Epithelial cell of prostate (primary cell): ENCODE results near the gene FAM13A.

ENCODE experiments used
- DNase-seq: peaks from one replicate; pipeline ENCODE4 v3.0.0-alpha.2; 2011; ENCODE audit warnings: low read depth, low spot score
- H3K27ac ChIP-seq: fragments of 450-650 bp; 2 replicates; pipeline ENCODE4 v1.5.1; 2017; ENCODE audit warnings: mild to moderate bottlenecking

FAM13A gene

DNA sequence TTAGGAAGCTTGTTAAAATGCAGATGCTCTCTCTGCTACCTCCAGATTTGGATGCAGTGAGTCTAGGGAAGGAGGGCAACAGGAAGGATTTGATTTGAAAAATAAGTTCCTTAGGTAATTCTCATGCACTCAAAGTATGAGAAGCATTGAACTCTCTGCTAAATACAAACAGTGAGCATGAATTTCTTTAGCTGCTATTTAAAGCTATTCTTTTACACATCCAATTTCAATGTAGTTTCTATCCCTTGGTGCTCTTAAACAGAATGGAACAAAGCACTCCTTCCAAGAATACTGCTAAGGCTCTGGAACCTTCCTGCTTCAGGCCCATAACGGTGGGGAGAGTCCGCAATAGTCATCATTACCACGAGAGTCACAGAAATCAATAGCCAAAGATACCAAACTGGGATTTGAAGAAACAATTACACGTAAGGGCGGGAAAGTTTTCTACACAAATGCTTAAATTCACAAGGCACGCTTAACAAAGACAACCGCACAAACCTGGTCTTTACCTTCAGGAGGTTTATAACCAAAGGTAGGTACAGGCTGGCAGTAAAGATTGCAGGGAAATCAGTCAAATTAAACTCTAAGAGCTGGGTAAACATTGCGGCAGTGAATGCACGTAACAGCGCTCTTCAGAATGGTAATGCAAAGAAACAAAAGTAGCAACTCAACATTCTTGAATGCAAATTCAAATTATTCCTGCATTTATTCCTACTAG, 236.1 kb downstream of the FAM13A start:
- no peak overlapping the region for H3K27ac ChIP-seq
- no peak for DNase-seq

DNA sequence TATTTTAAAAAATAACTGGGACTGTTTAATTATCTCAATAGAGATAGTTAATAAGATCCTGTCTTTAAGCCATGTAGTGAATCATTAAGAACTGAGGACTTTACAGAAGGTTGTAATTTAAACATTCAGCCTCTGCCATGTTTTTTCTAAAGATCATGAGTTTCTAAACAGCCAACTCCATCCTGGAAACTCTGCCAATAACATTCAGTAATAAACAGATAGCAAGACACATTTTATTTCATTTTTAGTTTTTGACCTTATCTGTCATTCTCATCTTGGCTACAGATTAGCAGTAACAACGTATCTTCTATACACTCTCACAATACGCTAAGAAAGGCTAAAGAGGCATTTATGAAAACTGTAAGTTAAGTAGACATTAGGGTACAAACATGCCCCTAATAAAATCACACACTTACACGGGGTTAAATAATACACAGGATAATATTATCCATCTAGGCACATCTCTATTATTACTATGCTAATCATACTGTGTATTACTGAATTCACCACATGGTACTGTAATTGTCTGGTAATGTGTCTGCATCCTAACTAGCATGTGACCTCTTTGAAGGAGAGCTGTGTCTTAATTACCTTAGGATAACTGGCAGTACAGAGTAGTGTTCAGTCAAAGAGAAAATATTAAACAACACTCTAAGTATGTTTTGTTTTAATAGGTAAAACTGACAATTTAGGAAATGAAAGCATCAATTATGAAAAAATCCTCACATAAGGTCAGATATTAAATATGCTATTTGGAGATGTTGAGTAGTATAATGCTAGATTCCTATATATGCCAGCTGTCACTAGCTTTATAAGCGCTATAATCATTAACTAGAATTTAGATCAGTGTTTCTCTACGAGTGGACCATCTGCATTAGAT, 236.9 kb downstream of the FAM13A start:
- H3K27ac ChIP-seq = no peak overlapping the region
- no peak for DNase-seq

DNA sequence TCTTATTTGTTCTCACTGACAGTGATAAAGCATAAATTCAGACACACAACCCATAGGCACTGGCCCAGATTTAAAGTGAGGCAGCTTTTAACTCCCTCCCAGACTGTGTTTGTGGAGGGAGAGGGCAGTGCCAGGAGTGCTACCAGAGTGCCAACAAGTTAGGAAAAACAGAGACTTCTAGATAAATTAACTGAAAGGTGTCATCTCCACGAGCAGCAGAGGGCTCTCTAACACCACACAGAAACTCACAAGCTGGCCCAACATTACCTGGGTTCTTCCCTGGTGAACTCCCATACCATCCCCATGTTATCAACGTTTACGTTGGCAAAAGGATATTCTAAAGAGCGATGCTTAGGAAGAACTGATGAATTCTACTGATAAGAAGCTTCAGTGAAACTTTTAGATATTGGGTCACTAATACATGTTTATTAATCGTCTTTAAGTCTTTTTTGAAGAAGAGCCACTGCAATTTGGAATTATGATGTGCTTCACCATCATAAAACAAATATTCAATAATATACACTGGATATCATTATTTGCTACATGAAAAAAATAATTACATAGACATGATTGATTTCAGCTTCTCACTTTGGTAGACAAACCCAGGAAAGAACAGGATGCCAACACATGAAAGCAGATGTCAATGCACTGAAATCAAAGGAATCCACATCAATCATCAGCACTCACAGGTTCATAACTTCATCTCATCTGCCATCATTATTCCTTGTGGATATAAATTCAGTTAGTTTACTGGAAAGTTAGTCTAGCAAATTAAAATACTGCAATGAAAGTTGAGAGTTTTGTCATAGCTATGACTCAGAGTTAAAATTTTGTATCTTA, 238.1 kb downstream of the FAM13A start:
- H3K27ac ChIP-seq = no peak overlapping the region
- peak; percentile 18 for DNase-seq

DNA sequence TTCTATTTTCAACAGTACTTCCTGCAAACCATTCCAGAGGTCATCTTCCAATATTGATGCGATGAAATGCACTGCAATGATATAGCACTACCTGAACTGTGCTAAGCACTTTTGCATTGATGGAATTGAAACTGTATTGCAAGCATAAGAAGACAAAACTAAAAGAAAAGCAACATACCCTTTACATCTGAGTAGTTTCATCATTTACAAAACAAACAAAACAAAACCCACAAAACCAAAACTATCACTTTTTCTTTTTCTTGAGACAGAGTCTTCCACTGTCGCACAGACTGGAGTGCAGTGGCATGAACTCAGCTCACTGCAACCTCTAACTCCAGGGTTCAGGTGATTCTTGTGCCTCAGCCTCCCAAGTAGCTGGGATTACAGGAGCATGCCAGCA, 239.2 kb downstream of the FAM13A start:
- no peak overlapping the region for H3K27ac ChIP-seq
- DNase-seq = no peak

DNA sequence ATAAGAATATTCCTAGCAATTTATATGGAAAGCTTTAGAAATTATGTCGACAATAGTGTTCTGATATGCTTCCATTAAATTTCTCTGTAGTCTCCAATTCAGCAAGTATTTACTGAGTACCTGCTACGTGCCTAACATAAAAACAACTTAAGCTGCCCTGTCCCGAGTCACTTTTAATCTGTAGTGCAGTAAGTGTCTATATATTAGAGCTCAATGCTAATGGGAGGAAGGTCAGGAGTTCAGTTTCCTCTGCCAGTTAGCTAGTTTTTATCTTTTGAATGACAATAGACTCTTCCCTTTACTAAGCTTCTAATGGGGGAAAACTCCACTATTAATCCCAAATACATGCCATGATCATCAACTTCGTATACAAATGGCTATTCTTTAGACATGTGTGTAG, 240.6 kb downstream of the FAM13A start:
- H3K27ac ChIP-seq = no peak overlapping the region
- DNase-seq = no peak

DNA sequence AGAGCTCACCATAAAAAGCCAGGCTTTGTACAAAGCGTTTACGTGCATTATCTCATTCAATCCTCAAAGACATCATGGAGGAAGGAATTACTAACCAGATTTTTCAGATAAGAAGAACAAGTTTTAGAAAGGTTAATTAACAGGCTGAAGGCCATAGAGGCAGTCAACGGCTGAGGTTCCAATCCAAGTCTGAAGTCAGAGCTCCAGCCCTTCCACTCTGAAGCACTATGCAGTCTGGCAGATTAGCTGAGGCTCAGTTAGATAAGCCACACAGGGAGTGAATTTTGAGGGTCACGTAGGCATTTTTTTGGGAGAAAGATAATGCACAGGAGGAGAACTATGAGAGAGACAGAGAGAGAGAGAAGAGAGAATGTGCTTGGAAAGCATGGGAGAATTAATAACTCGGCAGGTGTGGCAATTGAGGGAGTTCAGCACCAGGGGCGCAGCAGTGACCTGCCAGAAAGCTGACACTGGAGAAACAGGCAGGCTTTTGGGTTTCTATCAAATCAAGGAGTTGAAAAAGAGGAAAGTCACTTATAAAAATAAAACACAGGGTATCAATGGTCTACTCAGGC, 242.9 kb downstream of the FAM13A start:
- no peak overlapping the region for H3K27ac ChIP-seq
- no peak for DNase-seq

DNA sequence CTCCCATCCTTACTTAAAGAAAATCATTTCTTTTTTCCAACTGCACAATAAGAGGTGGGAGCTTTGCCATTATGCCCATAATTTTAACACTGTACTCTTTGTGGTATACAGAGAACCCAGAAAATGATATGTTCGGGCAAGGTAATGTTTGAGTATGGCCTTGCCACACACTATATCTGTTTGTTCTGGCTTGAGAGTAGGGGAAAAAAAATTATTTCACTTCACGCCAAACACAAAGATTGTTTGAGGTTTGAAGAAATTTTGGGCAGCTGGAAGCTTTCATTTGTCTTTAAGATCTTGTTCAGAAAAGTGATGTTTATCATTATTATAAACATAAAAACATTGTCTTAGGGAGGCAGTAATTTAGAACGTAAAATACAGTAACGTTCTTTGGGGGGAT, 244.0 kb downstream of the FAM13A start:
- no peak for DNase-seq
- no peak overlapping the region for H3K27ac ChIP-seq

DNA sequence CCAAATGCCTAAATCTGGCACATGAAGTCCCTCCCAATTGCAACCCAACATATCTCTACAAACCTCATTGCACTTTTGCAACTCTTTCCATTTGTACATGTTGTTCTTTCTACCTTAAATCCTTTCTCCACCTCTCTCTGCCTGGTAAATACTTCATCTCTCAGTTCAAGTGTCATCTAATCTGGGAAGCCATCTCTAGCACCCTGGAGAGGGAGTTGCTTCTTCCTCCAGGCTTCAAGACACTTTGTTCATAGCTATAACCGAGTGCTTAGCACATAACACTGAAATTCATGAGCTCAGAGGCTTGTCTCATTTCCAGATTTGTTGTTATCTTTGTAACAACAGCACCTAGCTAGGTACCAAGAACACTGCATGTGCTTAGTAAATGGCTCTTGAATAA, 244.6 kb downstream of the FAM13A start:
- no peak overlapping the region for H3K27ac ChIP-seq
- DNase-seq = no peak

DNA sequence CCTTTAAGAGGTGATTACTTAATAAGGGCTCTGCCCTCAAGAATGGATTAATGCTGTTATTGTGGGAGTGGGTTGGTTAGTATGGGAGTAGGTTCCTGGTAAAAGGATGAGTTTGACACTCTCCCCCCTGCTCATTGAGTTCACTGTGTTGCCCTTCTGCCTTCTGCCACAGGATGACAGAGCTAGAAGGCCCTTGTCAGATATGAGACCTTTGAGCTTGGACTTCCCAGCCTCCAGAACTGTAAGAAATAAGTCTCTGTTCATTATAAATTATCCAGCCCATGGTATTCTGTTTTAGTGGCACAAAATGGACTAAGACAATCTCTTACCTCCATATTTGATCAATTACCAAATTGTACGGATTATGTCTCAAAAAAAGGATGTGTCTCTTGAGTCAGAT, 245.1 kb downstream of the FAM13A start:
- no peak for DNase-seq
- no peak overlapping the region for H3K27ac ChIP-seq

DNA sequence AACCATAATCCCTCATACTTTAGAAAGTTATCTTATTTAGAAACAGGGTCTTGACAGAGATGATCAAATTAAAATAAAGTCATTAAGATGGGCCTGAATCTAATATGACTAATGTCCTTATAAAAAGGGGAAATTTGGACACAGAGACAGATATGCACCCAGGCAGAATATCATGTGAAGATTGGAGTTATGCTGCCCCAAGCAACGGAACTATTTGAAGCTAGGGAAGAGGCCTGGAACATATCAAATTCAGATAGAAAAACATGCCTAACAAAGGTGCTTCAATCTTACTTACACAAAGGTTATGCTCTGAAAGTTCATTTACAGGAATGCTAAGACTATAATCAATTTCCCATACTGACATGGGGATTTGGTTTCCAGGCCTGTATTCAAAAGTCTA, 246.7 kb downstream of the FAM13A start:
- H3K27ac ChIP-seq = no peak overlapping the region
- no peak for DNase-seq

DNA sequence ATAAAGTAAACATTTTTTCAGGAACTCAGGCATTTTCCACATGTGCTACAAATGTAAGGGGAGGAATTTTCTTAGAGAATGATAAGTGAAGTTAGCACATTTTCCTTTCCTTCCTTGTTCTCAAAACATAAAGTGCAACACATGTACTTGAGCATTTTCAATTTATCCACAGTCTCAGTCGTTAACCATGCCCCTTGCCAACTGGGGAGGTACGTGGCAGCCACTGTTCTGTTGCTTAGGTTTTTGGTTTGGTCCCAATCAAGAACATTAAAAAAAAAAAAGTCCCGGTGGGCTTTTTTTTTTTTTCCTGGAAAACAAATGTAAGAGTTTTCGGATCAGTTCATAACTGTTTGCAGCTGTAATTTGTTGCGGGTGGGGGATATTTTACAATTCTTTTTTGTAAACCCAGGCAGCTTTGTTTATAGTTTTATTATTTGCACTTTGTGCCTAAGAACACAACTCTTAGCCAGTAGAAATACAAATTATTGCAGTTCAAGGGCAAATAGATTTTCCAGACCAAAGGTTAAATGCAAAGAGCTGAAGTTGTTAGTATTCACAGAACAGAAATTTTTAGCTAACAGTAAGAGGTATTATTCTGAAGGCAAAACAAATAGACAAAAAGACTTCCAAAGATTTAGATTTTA, 247.3 kb downstream of the FAM13A start:
- no peak overlapping the region for H3K27ac ChIP-seq
- no peak for DNase-seq

DNA sequence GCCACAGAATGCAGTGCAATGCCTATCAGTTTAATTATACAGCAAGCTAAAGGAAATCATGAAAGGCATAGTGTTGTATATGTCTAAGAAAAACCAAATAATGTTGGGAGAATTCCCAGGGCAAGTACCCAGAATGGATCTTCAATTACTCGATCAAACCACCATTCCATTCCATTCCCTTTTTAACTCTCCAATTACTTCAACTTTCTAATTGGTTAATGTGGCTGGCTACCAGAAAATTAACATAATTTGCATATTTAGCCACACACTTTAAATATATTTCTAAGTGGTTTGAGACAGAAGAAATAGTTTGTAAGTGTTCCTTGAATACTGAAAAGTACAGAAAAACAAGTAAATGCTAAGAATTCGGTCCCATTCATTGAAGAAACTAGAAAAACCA, 247.9 kb downstream of the FAM13A start:
- DNase-seq = no peak
- H3K27ac ChIP-seq = no peak overlapping the region

DNA sequence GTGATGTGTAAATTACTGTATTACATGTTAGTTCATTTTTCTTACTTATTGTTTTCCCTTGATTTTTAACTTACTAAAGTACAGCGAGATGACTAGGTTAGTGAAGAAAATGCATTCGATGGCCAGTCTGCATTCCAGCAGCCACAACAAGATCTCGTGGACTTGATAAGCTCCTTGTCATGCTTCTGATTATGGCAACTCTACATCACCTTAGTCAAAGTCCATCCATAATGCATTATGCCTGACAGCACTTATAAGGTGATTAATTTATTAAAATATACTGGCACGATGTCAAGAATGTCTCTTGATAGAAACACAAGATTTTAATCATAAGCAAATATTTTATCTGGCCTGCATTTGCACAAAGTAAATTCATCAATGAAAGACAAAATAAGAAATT, 249.5 kb downstream of the FAM13A start:
- no peak for DNase-seq
- H3K27ac ChIP-seq = no peak overlapping the region

DNA sequence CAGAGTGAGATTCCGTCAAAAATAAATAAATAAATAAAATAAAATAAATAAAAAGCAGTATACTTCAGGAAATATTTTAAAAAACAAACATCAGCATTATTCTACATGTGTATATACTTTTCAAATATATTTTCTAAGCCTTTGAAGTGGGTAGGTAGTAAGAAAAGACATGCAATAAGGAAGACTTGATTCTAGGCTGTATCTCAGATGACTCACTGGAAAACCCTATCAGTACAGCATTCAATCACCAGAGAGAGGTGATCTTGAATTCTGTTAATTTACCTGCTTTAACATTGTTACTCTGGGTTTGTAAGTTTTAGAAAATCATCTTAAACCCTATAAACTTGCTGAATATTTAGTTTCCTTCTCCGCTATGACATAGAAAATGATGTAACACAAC, 252.8 kb downstream of the FAM13A start:
- DNase-seq = no peak
- peak overlapping the region; percentile 55 for H3K27ac ChIP-seq

DNA sequence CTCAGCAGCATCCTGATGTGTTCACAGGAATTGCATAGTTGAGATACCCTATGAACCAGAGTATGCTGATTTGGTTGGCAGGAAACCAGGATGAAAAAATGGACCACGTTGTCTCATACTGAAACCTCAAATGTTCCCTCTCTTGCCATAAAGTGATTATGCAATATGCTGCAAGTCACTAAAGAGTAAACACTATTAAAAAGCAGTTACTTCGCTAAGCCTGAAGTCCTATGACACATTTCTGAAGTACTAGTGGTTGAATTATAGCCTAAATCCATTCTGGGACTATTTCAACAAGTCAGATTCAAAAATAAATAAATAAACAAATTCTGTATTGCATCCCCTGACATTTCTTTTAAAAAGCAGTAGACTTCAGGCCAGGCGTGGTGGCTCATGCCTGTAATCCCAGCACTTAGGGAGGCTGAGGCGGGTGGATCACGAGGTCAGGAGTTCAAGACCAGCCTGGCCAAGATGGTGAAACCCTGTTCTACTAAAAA, 253.3 kb downstream of the FAM13A start:
- DNase-seq = peak; percentile 80
- H3K27ac ChIP-seq = peak overlapping the region; percentile 55

DNA sequence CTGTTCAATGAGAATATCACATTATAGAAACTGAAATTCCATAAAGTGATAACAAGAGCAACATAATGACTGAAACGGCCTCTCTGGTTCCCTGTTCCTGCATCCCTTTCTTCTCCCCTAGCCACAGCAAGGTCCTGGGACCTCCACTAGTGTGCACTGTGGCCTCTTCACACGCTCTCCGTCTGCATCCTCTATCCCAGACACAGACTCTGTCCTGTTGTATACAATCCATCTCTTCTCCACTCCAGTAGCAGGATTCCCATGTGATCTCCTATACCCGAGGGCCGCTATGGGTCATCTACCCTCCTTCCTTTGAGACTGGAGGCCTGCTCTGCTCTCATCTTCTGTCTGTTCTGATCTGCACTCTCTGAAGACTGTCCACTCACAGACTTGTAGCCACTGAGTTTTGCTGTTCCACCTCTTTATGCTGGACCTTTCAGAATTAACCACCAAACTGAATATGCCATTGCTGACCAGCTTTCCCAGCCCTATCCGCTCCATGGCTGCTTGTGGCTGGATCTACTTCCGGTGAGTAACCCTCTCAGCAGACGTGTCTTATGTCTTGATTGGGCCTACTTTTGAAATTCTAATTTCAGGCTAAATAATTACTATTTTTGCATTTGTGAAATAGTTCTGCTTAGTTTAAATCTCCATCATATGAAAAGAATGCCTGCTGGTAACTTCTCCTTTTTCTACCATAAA, 254.2 kb downstream of the FAM13A start:
- DNase-seq = no peak
- peak overlapping the region; percentile 55 for H3K27ac ChIP-seq

DNA sequence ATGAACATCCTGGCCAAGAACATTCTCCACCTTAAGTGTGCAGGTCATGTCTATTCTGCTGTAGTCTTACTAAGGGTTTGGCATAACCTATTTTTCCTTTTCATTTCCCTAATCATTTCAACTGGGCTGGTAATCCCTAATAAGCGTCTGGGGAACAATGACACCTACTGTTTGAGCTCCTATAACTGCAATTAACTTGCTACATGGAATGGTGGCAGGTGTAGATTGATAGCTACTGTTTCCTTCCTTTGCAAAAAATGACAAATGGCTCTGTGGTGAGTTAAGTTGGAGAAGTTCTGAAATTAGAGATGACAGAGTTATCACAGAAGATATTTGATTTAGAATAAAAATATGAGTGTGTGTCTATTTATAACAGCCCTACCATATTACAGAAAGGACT, 254.8 kb downstream of the FAM13A start:
- no peak for DNase-seq

DNA sequence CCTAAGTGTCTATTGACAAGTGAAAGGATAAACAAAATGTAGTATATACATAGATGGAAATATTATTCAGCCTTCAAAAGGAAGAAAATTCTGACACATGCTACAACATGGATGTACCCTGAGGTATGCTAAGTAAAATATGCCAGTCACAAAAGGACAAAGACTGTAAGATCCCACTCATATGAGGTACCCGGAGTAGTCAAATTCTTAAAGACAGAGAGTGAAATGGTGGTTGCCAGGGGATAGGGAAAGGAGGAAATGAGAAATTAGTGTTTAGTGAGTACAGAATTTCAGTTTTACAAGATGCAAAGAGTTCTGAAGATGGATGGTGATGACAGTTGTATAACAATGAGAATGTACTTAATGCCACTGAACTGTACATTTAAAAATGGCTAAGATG, 257.1 kb downstream of the FAM13A start:
- no peak for DNase-seq
- no peak overlapping the region for H3K27ac ChIP-seq

More for the DNA sequence above, 254.8 kb downstream of the FAM13A start:
- no peak overlapping the region for H3K27ac ChIP-seq

DNA sequence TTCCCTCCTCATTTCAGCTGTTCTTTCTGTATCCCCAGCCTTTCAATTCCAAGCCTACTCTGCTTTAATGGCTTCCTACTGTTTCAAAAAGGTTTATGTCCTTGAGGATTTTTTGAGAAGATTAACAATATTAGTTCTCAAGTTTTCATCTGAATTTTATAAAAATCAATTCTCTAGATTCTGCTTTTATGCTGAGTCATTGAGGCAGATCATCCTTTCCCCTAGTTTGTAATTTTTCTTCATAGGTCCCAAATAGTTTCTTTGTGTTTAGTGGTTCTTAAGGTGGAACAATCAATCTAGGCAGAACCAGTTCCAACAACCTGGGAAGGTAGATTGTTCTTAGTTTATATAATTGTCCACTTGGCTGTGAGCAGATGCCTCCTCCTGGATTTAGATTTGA, 259.3 kb downstream of the FAM13A start:
- DNase-seq = no peak
- H3K27ac ChIP-seq = no peak overlapping the region
